IPS-18c (cell line): ENCODE results near the gene REEP1.
A peak's percentile ranks its signal among the peaks of the same experiment; 100 is the strongest.

ENCODE experiments used
- H3K4me3 ChIP-seq: 2 replicates; pipeline ENCODE4 v1.7.0; 2013; ENCODE audit warnings: low read depth, mild to moderate bottlenecking, low read length, moderate library complexity; ENCODE audit not compliant: insufficient read depth
- H3K9me3 ChIP-seq: one replicate; pipeline ENCODE4 v1.6.1; 2013; ENCODE audit warnings: mild to moderate bottlenecking, low read length, moderate library complexity; ENCODE audit not compliant: control insufficient read depth, insufficient read depth

The REEP1 gene, protein sequence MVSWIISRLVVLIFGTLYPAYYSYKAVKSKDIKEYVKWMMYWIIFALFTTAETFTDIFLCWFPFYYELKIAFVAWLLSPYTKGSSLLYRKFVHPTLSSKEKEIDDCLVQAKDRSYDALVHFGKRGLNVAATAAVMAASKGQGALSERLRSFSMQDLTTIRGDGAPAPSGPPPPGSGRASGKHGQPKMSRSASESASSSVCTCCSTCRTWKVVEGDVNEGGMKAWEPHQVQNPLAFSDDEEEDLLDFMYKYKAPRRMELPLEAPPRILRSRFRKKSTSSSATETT

GRCh38 chr2:86337244-86337835, at the start of gene REEP1:
Gene REEP1, minus strand, starts transcription at chr2:86337626. Its CDS starts 116 bp downstream, at chr2:86337510.
- H3K9me3 ChIP-seq: no peaks in the 10 kb centered on the region
- peak within 1 kb of the TSS; percentile 53 for H3K4me3 ChIP-seq

GRCh38 chr2:86383844-86384243, 46.4 kb upstream of the REEP1 start:
- Histone ChIP-seq H3K9me3 (no peaks in the 10 kb centered on the region), H3K4me3 (no peak overlapping the region)

- H3K4me3 ChIP-seq: no peak overlapping the region
- no peaks in the 10 kb centered on the region for H3K9me3 ChIP-seq
Observed at GRCh38 chr2:86382698-86383097, 45.3 kb upstream of the REEP1 start.

GRCh38 chr2:86382108-86382507, 44.7 kb upstream of the REEP1 start:
- no peak overlapping the region for H3K4me3 ChIP-seq
- no peaks in the 10 kb centered on the region for H3K9me3 ChIP-seq

DNA sequence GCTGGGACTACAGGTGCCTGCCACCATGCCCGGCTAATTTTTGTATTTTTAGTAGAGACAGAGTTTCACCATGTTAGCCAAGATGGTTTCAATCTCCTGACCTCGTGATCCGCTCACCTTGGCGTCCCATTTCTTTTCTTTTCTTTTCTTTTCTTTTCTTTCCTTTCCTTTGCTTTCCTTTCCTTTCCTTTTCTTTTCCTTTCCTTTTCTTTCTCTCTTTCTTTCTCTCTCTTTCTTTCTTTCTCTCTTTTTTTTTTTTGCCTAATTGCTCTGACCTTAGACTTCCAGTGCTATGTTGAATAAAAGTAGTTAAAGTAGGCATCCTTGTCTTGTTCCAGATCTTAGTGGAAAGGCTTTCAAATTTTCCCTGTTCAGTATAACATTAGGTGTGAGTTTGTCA, 41.0 kb upstream of the REEP1 start:
- no peaks in the 10 kb centered on the region for H3K9me3 ChIP-seq
- H3K4me3 ChIP-seq: no peak overlapping the region

DNA sequence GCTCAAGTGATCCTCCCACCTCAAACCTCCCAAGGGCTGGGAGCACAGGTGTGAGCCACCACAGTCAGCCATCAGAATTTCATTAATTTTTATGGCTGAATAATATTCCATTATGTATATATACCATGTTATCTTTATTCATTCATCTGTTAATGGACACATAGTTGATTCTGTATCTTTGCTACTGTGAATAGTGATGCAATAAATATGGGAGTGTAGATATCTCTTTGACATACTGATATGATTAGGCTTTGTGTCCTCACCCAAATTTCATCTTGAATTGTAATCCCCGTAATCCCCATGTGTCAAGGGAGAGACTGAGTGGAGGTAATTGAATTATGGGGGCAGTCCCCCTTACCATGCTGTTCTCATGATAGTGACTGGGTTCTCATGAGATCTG, 38.2 kb upstream of the REEP1 start:
- Histone ChIP-seq H3K4me3 (no peak overlapping the region), H3K9me3 (no peaks in the 10 kb centered on the region)

DNA sequence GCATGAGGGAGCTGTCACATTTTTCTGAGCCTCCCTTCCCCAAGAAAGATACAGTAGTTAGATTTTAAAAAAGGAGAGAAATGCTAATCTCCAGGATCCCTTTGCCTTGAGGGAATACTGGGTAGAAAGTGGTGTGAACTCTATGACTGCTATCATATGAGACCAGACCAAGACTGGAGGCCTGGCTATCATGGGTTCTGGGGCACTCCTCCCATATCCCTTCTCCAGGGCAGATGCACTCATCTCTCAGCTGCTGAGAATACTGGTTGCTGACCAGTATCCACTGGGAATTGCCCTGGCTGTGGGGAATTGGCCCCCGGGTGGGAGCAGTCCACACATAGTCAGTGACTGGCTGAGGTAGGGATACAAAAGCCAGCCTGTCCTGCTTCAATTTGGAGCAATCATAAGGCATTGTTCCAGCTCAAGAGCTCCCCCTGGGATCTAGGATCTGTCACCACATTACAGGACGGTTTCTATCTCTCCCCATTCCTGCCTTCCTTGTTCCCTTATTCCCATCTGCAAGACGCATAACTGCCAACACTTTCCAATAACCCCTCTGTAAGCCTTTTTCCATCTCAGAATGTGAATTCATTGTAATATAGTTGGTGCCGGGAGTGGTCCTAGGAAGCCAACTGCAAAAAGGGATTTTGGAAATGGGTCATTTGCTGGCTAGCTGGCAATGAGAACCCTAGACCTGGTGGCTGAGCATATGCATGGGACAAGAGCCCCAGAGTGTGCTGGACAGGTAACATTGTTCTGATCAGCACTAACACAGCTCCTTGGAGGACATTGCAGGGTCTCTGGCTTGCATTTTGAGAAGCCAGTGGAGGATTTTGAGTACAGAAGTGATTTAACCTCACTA, 35.4 kb upstream of the REEP1 start:
- H3K4me3 ChIP-seq: no peak overlapping the region
- H3K9me3 ChIP-seq: no peaks in the 10 kb centered on the region

GRCh38 chr2:86372133-86372532, 34.7 kb upstream of the REEP1 start:
- Histone ChIP-seq H3K9me3 (no peaks in the 10 kb centered on the region), H3K4me3 (no peak overlapping the region)

- Histone ChIP-seq H3K9me3 (no peaks in the 10 kb centered on the region), H3K4me3 (no peak overlapping the region)
Observed at GRCh38 chr2:86371527-86371926, 34.1 kb upstream of the REEP1 start.

GRCh38 chr2:86370579-86370978, 33.2 kb upstream of the REEP1 start:
- Histone ChIP-seq H3K4me3 (no peak overlapping the region), H3K9me3 (no peaks in the 10 kb centered on the region)

DNA sequence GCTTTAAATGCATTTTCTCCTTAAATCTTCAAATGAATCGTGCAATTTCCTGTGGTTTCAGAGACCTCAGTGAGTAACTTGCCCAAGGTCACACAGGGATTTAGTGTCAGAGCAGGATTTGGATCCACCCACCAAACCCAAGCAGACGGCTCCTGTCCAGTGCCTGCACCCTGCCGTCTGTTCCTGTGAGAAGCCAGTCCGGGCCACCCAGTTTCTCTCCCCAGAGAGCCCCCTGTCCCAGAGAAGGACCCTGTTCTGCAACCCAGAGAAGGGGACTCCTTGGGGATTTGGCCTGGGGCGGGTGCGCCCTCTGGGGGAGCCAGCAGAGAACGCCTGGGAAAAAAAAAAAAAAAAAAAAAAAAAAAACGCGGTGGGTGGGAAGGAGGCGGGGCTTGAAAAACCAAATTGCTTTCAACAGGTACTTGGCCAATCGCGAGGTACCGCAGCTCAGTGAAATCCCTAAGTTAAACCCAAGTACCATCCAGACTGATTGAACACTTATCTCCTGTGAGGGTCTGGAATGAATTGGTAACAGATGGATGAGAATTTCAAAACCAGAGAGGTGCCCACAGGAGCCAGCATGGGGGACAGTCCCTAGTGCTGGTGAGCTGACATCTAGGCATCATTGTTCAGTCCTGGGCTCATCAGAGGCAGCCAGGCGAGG, 30.9 kb upstream of the REEP1 start:
- Histone ChIP-seq H3K9me3 (no peaks in the 10 kb centered on the region), H3K4me3 (no peak overlapping the region)

- Histone ChIP-seq H3K4me3 (no peak overlapping the region), H3K9me3 (no peaks in the 10 kb centered on the region)
Observed at GRCh38 chr2:86367499-86367777, 30.0 kb upstream of the REEP1 start.

GRCh38 chr2:86366651-86367498, 29.4 kb upstream of the REEP1 start:
- H3K4me3 ChIP-seq: no peak overlapping the region
- H3K9me3 ChIP-seq: no peaks in the 10 kb centered on the region

GRCh38 chr2:86364894-86365293, 27.5 kb upstream of the REEP1 start:
- no peaks in the 10 kb centered on the region for H3K9me3 ChIP-seq
- H3K4me3 ChIP-seq: no peak overlapping the region

GRCh38 chr2:86360776-86361175, 23.4 kb upstream of the REEP1 start:
- no peaks in the 10 kb centered on the region for H3K9me3 ChIP-seq
- H3K4me3 ChIP-seq: no peak overlapping the region

- Histone ChIP-seq H3K9me3 (no peaks in the 10 kb centered on the region), H3K4me3 (no peak overlapping the region)
Observed at GRCh38 chr2:86358957-86359356, 21.5 kb upstream of the REEP1 start.

DNA sequence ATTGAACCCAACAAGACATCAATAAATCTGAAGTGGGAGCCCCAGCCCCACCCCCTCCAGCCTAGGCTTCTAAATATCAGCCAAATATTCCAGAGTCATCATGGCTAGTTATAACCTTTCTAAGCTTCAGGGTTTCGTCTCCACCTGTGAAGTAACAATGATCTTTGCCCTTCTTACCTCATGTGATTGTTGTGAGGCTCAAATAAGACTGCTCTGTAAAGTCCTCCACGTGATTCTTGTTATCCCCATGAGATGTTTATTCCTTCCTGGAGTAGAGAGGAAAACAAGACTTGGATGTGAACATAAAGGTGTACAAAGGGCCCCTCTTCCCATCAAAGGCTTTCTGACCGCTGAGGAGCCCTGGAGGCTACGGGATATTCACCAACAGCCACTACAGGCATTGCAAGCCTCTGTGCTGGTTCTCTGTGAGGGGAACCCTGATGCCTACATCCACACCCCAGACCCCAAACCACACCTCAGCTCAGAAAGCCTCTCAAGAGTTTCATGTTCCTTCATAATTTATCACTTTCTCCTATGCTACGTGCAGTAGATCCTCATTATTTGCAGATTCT, 20.1 kb upstream of the REEP1 start:
- Histone ChIP-seq H3K4me3 (no peak overlapping the region), H3K9me3 (no peaks in the 10 kb centered on the region)
